Mesangial cell (primary cell): ENCODE measurements around the gene BIN2. TPM values are rescaled to one million over a fixed set of nuclear protein-coding genes. Genes with fewer than 3 reads are reported as not detected.

Source experiments
- total RNA-seq: library from RNA; depleted of rRNA; stranded (reverse); fragments of >200 nt; gene quantifications from 2 replicates; pipeline ENCODE4 v1.2.3, GENCODE V29; 2015

Gene BIN2
- total RNA-seq = not detected in 2 replicates

GRCh38 chr12:51323966-51324895 is at the start of gene BIN2:
TSS of gene BIN2 (minus strand) at chr12:51324174. CDS start at chr12:51324102, 72 bp downstream.

GRCh38 chr12:51346581-51346980 is 22.6 kb upstream of the BIN2 start, which contains the start of gene CELA1:
TSS of gene CELA1 (minus strand) at chr12:51346679. CDS start at chr12:51346638, 41 bp downstream.

GRCh38 chr12:51270067-51270950 is 53.7 kb downstream of the BIN2 start, which contains the start of gene SMAGP:
TSS of gene SMAGP (minus strand) at chr12:51270415. CDS start at chr12:51269278, 1,137 bp downstream.

GRCh38 chr12:51238510-51239334 is 85.3 kb downstream of the BIN2 start, which contains the start of gene DAZAP2:
TSS of gene DAZAP2 (plus strand) at chr12:51238826. CDS start at chr12:51238908, 82 bp downstream.

Other genes starting within 250 kb of the BIN2 start
- gene CSRNP2, start 240.6 kb downstream of the BIN2 start, total RNA-seq = 19.5 and 20.9 TPM in 2 replicates
- gene TFCP2, start 151.0 kb downstream of the BIN2 start, total RNA-seq = 8.2 and 8.5 TPM in 2 replicates
- gene POU6F1, start 106.1 kb downstream of the BIN2 start, total RNA-seq = 6.5 and 8.5 TPM in 2 replicates
- gene DAZAP2, start 85.3 kb downstream of the BIN2 start, total RNA-seq = 242 and 371 TPM in 2 replicates
- 24.0 and 25.9 TPM in 2 replicates for gene SMAGP, start 53.8 kb downstream of the BIN2 start, total RNA-seq
- not detected in 2 replicates for gene CELA1, start 22.5 kb upstream of the BIN2 start, total RNA-seq
- gene GALNT6, start 67.2 kb upstream of the BIN2 start, total RNA-seq = 23.6 and 57.5 TPM in 2 replicates
- 1.1 and 1.3 TPM in 2 replicates for gene SLC4A8, start 100.7 kb upstream of the BIN2 start, total RNA-seq